RWPE1 (cell line): ENCODE measurements around the gene ARHGAP30.
A peak's percentile ranks its signal among the peaks of the same experiment; 100 is the strongest.

Source experiments
- CTCF ChIA-PET: fragments of 350-600 bp; sonication (Branson Sonifier 250); formaldehyde crosslinking; extraction: SDS; loops from one replicate; lab custom pipeline; 2021; lab: Yijun Ruan, JAX
- POLR2A ChIA-PET: fragments of 400-600 bp; formaldehyde crosslinking; extraction: SDS; loops from one replicate; lab custom pipeline; 2020; ENCODE audit warnings: antibody characterized with exemption; ENCODE audit not compliant: low non-redundant PET; lab: Yijun Ruan, JAX
- DNase-seq: peaks from one replicate; pipeline ENCODE4 v3.0.0; 2012; ENCODE audit warnings: low spot score
- H3K27ac ChIP-seq: fragments of 450-650 bp; 2 replicates; pipeline ENCODE4 v1.5.1; 2017
- TF ChIP-seq, protein P1 (sequence below): fragments of 450-650 bp; conservative IDR thresholded peaks from 2 replicates; pipeline ENCODE4 v1.5.1; 2017; ENCODE audit warnings: low read depth, mild to moderate bottlenecking

ARHGAP30 gene

DNA sequence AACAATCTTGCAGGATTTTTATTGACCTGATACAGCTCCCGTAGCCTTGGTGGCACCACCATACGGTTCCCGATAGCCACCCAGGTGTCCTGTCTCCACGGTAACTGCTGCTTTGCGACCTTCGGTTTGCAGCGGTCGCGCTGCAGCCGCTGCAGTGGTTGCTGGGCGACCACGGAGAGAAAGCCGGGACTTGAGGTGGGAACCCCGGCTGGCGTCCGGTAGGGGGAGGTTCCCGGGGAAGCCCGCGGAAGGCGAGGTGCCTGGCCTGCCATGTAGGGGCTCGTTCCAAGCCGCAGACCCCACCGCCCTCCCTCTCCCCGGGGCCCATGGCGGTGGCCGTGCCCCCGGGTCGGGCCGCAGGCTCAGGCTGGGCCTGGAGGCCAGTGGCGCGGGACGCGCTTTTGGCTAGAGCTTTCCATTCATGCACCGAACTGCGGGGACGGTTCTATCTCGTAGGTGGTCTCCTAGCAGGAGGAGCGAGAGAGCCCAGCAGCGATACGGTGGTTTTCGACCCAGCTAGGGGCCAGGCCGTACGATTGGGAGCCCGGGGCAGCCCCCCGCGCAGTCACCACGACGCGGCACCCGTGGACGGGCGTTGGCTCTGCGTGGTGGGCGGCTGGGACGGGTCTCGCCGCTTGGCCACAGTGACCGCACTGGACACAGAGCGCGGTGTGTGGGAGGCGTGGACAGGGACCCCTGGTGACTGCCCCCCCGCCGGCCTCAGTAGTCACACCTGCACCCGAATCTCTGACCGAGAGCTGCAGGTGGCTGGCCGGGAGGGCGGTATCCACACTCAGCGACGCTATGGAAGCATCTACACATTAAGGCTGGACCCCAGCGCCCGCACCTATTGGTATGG is 28.7 kb upstream of the ARHGAP30 start, which contains the start of gene KLHDC9:
Gene KLHDC9, plus strand, starts transcription at position 152 of the 859 bp plus-strand sequence. Its CDS starts 175 bp downstream, at position 327.
- POLR2A ChIA-PET = interaction anchor here (0.6 kb wide), 1 partner anchor 103 kb away, joined by 5 read pairs; no protein-coding TSS in a partner anchor
- CTCF ChIA-PET = interaction anchor here (0.6 to 4.3 kb wide), 15 partner anchors 10 to 125 kb away, joined by 3 to 75 read pairs (median 4); partner anchors contain the start of genes ARHGAP30, F11R, TSTD1 and USF1
- peak; percentile 82 for DNase-seq
- TF ChIP-seq, protein P1, sequence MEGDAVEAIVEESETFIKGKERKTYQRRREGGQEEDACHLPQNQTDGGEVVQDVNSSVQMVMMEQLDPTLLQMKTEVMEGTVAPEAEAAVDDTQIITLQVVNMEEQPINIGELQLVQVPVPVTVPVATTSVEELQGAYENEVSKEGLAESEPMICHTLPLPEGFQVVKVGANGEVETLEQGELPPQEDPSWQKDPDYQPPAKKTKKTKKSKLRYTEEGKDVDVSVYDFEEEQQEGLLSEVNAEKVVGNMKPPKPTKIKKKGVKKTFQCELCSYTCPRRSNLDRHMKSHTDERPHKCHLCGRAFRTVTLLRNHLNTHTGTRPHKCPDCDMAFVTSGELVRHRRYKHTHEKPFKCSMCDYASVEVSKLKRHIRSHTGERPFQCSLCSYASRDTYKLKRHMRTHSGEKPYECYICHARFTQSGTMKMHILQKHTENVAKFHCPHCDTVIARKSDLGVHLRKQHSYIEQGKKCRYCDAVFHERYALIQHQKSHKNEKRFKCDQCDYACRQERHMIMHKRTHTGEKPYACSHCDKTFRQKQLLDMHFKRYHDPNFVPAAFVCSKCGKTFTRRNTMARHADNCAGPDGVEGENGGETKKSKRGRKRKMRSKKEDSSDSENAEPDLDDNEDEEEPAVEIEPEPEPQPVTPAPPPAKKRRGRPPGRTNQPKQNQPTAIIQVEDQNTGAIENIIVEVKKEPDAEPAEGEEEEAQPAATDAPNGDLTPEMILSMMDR = no peak
- H3K27ac ChIP-seq = peak within 1 kb of the TSS; percentile 80

DNA sequence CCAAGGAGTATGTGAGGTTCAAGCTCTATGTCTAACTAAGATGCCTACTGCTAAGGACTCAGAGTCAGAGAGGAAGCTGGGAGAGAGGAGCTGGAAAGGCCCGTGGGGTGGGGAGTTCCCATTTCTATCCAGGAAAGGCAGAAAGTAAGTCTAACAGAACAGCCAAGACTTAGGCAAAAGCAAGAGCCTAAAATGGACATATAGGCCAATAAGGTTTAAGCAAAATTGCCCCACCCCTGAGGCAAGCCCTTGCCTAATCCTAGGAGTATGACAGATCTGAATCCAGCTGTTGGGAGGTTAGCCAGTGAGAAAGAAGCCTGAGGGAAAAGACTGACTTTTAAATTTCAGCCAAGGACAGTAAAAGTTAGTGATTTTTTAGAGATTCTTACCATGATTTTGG is 26.8 kb upstream of the ARHGAP30 start:
- peak; percentile 53 for DNase-seq
- ChIA-PET CTCF (interaction anchor here (0.5 to 4.3 kb wide), 8 partner anchors 8 to 145 kb away, joined by 3 to 75 read pairs (median 8); partner anchors contain the start of genes ARHGAP30, F11R and USF1), POLR2A (no interaction called here)
- peak overlapping the region; percentile 45; the same call in 1 of the 2 replicates for H3K27ac ChIP-seq
- TF ChIP-seq, protein P1 = no peak

DNA sequence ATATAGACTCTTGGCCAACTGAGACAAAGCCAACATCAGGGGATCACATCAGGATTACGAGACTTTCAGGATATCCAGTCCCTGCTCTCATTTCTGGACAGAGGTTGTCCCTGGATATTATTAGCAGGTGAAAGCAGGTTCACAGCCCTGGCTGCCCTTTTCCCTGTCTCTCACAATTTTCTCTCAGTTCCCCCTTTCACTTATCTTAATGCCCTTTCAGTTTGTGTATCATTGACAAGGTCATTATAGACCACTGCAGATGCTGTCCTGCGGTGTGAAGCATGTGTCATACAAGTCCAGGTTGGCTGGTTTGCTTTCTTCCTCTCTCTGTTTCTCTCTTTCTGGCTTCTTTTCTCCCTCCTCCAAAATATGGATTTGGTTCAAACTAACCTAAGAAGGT is 26.3 kb upstream of the ARHGAP30 start:
- TF ChIP-seq, protein P1 = no peak
- no peak overlapping the region for H3K27ac ChIP-seq
- ChIA-PET POLR2A (no interaction called here), CTCF (interaction anchor here (0.5 to 4.3 kb wide), 4 partner anchors 8 to 340 kb away, joined by 3 to 75 read pairs (median 4); partner anchors contain the start of gene ARHGAP30)
- DNase-seq = no peak

DNA sequence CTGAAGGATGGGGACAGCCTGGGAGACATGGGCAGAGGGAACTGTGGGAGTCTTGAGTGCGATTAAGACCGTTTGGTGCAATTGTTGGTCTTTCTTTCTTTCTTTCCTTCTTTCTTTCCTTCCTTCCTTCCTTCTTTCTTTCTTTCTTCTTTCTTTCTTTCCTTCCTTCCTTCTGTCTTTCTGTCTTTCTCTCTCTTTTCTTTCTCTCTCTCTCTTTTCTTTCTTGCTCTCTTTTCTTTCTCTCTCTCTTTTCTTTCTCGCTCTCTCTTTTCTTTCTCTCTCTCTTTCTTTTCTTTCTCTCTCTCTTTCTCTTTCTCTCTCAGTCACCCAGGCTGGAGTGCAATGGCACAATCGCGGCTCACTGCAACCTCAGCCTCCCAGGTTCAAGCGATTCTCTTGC is 25.5 kb upstream of the ARHGAP30 start:
- TF ChIP-seq, protein P1 = no peak
- ChIA-PET CTCF (interaction anchor here (0.6 to 4.3 kb wide), 2 partner anchors 23 to 42 kb away, joined by 3 to 75 read pairs; partner anchors contain the start of gene ARHGAP30), POLR2A (no interaction called here)
- DNase-seq = no peak
- H3K27ac ChIP-seq = no peak overlapping the region

DNA sequence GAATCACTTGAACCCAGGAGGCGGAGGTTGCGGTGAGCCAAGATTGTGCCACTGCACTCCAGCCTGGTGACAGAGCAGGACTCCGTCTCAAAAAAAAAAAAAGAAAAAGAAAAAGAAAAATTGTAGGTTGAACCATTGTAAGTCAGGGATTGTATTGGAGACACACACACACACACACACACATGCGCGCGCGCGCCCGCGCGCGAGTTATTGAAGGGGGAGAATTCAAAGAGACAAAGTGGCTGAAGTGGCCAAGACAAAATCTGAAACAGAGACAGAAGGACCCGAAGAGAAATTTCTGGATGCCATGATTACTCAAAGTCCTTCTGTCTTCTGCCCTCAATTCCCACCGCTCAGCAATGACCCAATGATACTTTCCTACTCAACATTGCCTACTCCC is 24.8 kb upstream of the ARHGAP30 start:
- ChIA-PET CTCF (interaction anchor here (0.6 to 4.3 kb wide), 3 partner anchors 10 to 147 kb away, joined by 3 to 75 read pairs (median 3); partner anchors contain the start of gene ARHGAP30), POLR2A (no interaction called here)
- TF ChIP-seq, protein P1 = no peak
- no peak overlapping the region for H3K27ac ChIP-seq
- DNase-seq = no peak

DNA sequence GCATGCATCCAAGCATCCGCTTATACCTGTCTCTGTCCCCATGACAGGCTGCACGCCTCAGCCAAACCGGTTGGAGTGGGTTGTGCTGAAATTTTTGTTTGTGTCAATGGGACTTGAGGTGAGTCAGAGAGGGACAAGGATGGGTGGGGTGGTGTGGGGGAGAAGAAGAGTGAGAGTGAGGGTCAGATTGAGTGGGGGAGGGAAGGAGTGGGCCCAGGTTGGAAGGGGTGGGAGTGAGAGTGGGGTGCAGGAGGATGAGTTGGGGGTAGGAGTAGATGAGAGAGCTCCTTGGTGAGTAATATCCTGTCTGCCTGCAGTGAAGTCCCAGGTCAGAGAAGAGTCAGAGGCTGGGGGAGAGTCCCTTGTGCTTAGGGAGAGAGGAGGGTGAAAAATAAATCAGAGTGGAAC is 22.9 kb upstream of the ARHGAP30 start:
- POLR2A ChIA-PET = no interaction called here
- CTCF ChIA-PET = interaction anchor here (1.0 to 1.1 kb wide), 2 partner anchors 47 to 51 kb away, joined by 3 to 5 read pairs; partner anchors contain the start of gene USF1
- peak; percentile 73 for DNase-seq
- TF ChIP-seq, protein P1 = no peak
- no peak overlapping the region for H3K27ac ChIP-seq
